HL-60/S4 treated with phorbol 12-myristate 13-acetate at 8.2 ng/mL for 4 days and 3 days (cell line): ENCODE results near the gene PTPN11.

Source experiments
- in situ Hi-C: fragments of 300-500 bp; cut with MboI; formaldehyde crosslinking; loops from 2 replicates; pipeline ENCODE4 v1.15.0; 2022; ENCODE audit warnings: low sequenced_read_pairs

The PTPN11 gene

DNA sequence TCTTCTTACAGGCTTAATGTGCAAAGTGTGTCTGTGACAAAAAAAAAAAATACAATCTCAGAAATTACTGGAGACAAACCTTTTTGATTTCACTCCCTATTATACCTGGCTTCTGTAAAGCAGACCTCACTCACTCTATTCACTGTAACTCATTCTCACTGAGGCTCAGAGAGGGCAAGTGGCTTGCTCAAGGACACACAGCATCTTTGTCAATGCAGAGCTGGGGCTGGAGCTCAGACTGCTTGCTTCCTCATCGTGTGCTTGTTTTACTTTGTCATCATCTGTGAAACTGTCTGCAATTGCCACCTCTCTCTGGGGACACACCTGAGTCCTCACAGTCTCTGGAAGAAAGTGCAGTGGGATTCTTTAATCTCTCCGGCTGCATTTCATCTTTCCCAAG, 120.0 kb downstream of the PTPN11 start:
- in situ Hi-C loops, result no loop called here

DNA sequence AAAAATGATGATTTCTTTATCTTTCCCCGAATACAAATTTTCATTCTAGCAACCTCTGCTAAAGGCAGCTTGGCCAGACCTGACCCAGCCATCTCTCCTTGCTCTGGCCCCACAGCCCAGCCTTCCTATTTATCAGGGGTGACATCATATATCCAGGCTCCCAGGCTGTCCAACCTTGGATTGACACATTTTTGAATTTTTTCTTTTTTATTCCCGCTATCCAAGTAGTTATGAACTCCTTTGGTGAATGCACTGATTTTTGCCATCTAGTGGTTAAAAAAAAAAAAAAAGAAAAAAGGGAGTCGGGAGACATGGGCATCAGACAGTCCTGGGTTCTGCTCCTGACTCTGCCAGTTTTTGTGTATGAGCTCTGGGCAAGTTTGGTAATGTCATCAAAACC, 120.5 kb downstream of the PTPN11 start:
- in situ Hi-C loops, result no loop called here

GRCh38 chr12:112540021-112540420, 121.3 kb downstream of the PTPN11 start:
- in situ Hi-C loops, result no loop called here

DNA sequence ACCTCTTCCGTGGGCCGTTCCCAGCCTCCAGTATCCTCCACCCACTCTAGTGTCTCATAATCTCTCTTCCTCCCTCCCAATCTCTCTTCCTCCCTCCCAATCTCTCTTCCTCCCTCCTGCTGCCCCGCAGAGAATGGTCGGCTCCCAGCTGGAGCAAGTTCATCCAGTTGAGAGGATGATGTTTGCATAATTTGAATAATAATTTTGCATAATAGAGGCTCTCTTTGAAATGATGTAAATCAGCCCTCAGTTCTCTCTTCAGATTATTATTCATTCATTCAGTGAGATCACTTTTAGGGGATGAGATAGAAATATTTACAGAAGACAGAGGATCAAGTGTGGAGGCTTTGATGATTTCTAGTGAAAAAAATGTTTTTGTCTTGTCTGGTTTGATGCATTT, 125.0 kb downstream of the PTPN11 start:
- in situ Hi-C loops, result no loop called here

- in situ Hi-C loops, result no loop called here
Measured at GRCh38 chr12:112546339-112546738, 127.6 kb downstream of the PTPN11 start.

- in situ Hi-C loops, result no loop called here
Measured at GRCh38 chr12:112546996-112547395, 128.2 kb downstream of the PTPN11 start.

DNA sequence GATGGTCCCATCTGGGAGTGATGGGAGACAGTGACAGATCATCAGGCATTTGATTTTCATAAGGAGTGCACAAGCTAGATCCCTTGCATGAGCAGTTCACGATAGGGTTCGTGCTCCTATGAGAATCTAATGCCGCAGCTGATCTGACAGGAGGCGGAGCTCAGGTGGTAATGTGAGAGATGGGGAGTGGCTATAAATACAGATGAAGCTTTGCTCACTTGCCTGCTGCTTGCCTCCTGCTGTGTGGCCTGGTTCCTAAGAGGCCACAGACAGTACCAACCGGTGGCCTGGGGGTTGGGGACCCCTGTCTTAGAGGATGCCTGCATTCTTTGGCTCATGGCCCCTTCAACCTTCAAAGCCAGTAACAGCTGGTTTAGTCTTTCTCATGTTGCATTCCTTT, 130.3 kb downstream of the PTPN11 start:
- in situ Hi-C loops, result no loop called here

GRCh38 chr12:112551681-112552080, 132.9 kb downstream of the PTPN11 start:
- in situ Hi-C loops, result loop anchor here (25.0 kb wide), 1 partner anchor 111 kb away; no protein-coding TSS in a partner anchor

GRCh38 chr12:112555621-112556233, 137.0 kb downstream of the PTPN11 start:
- in situ Hi-C loops, result loop anchor here (25.0 kb wide), 1 partner anchor 107 kb away; no protein-coding TSS in a partner anchor

GRCh38 chr12:112557951-112558630, 139.3 kb downstream of the PTPN11 start:
- in situ Hi-C loops, result loop anchor here (25.0 kb wide), 1 partner anchor 104 kb away; no protein-coding TSS in a partner anchor
